Measurements from ENCODE around the gene PSMG2.
A peak's percentile ranks its signal among the peaks of the same experiment; 100 is the strongest.

Gene PSMG2

GRCh38 chr18:12692206-12692605, 10.6 kb upstream of the PSMG2 start:
- H3K36me3 ChIP-seq (ENCODE audit: control insufficient read depth, insufficient read depth, low read length), result peaks cover 2% of the 10 kb centered on the region

GRCh38 chr18:12694032-12694431, 8.8 kb upstream of the PSMG2 start:
- no peak overlapping the region for H3K9ac ChIP-seq (ENCODE audit: low read length)
- H3K4me3 ChIP-seq (ENCODE audit: low read length), result no peak overlapping the region
- H3K36me3 ChIP-seq (ENCODE audit: control insufficient read depth, insufficient read depth, low read length), result peaks cover 2% of the 10 kb centered on the region
- no peak overlapping the region for H3K27ac ChIP-seq (ENCODE audit: low read depth, low read length)
- H3K4me1 ChIP-seq (ENCODE audit: control insufficient read depth, insufficient read depth, low read length), result no peaks in the 10 kb centered on the region
- H3K27me3 ChIP-seq (ENCODE audit: control insufficient read depth, insufficient read depth, low read length), result no peaks in the 10 kb centered on the region

More at GRCh38 chr18:12692206-12692605, 10.6 kb upstream of the PSMG2 start:
- H3K27ac ChIP-seq (ENCODE audit: low read depth, low read length), result no peak overlapping the region
- H3K27me3 ChIP-seq (ENCODE audit: control insufficient read depth, insufficient read depth, low read length), result no peaks in the 10 kb centered on the region
- H3K4me1 ChIP-seq (ENCODE audit: control insufficient read depth, insufficient read depth, low read length), result no peaks in the 10 kb centered on the region
- H3K4me3 ChIP-seq (ENCODE audit: low read length), result no peak overlapping the region
- H3K9ac ChIP-seq (ENCODE audit: low read length), result no peak overlapping the region

GRCh38 chr18:12699747-12700146, 3.1 kb upstream of the PSMG2 start:
- no peaks in the 10 kb centered on the region for H3K27me3 ChIP-seq (ENCODE audit: control insufficient read depth, insufficient read depth, low read length)
- H3K27ac ChIP-seq (ENCODE audit: low read depth, low read length), result no peak overlapping the region
- no peak overlapping the region for H3K4me3 ChIP-seq (ENCODE audit: low read length)
- H3K9ac ChIP-seq (ENCODE audit: low read length), result no peak overlapping the region
- H3K4me1 ChIP-seq (ENCODE audit: control insufficient read depth, insufficient read depth, low read length), result peaks cover 14% of the 10 kb centered on the region
- peaks cover 2% of the 10 kb centered on the region for H3K36me3 ChIP-seq (ENCODE audit: control insufficient read depth, insufficient read depth, low read length)

- Histone ChIP-seq H3K27me3 (ENCODE audit: control insufficient read depth, insufficient read depth, low read length) (no peaks in the 10 kb centered on the region), H3K27ac (ENCODE audit: low read depth, low read length) (no peak overlapping the region), H3K36me3 (ENCODE audit: control insufficient read depth, insufficient read depth, low read length) (peaks cover 2% of the 10 kb centered on the region), H3K4me3 (ENCODE audit: low read length) (no peak overlapping the region), H3K4me1 (ENCODE audit: control insufficient read depth, insufficient read depth, low read length) (peaks cover 14% of the 10 kb centered on the region), H3K9ac (ENCODE audit: low read length) (no peak overlapping the region)
Observed at GRCh38 chr18:12701161-12701560, 1.7 kb upstream of the PSMG2 start.

- H3K27ac ChIP-seq (ENCODE audit: low read depth, low read length), result peak overlapping the region; percentile 99
- peaks cover 14% of the 10 kb centered on the region for H3K4me1 ChIP-seq (ENCODE audit: control insufficient read depth, insufficient read depth, low read length)
- peak overlapping the region; percentile 83 for H3K9ac ChIP-seq (ENCODE audit: low read length)
- H3K4me3 ChIP-seq (ENCODE audit: low read length), result peak overlapping the region; percentile 99
- peaks cover 7% of the 10 kb centered on the region for H3K36me3 ChIP-seq (ENCODE audit: control insufficient read depth, insufficient read depth, low read length)
- no peaks in the 10 kb centered on the region for H3K27me3 ChIP-seq (ENCODE audit: control insufficient read depth, insufficient read depth, low read length)
Observed at GRCh38 chr18:12703096-12703567, 290 bp downstream of the PSMG2 start.

GRCh38 chr18:12703664-12704063, 822 bp downstream of the PSMG2 start:
- no peaks in the 10 kb centered on the region for H3K27me3 ChIP-seq (ENCODE audit: control insufficient read depth, insufficient read depth, low read length)
- peak overlapping the region; percentile 99 for H3K27ac ChIP-seq (ENCODE audit: low read depth, low read length)
- H3K36me3 ChIP-seq (ENCODE audit: control insufficient read depth, insufficient read depth, low read length), result peaks cover 7% of the 10 kb centered on the region
- peak overlapping the region; percentile 99 for H3K4me3 ChIP-seq (ENCODE audit: low read length)
- peaks cover 14% of the 10 kb centered on the region for H3K4me1 ChIP-seq (ENCODE audit: control insufficient read depth, insufficient read depth, low read length)
- peak overlapping the region; percentile 83 for H3K9ac ChIP-seq (ENCODE audit: low read length)

GRCh38 chr18:12711446-12711845, 8.6 kb downstream of the PSMG2 start:
- H3K4me1 ChIP-seq (ENCODE audit: control insufficient read depth, insufficient read depth, low read length), result no peaks in the 10 kb centered on the region
- no peak overlapping the region for H3K4me3 ChIP-seq (ENCODE audit: low read length)
- no peaks in the 10 kb centered on the region for H3K27me3 ChIP-seq (ENCODE audit: control insufficient read depth, insufficient read depth, low read length)
- no peak overlapping the region for H3K27ac ChIP-seq (ENCODE audit: low read depth, low read length)
- no peak overlapping the region for H3K9ac ChIP-seq (ENCODE audit: low read length)
- peaks cover 13% of the 10 kb centered on the region for H3K36me3 ChIP-seq (ENCODE audit: control insufficient read depth, insufficient read depth, low read length)

- Histone ChIP-seq H3K27ac (ENCODE audit: low read depth, low read length) (no peak overlapping the region), H3K36me3 (ENCODE audit: control insufficient read depth, insufficient read depth, low read length) (peaks cover 11% of the 10 kb centered on the region), H3K27me3 (ENCODE audit: control insufficient read depth, insufficient read depth, low read length) (no peaks in the 10 kb centered on the region), H3K4me1 (ENCODE audit: control insufficient read depth, insufficient read depth, low read length) (no peaks in the 10 kb centered on the region), H3K4me3 (ENCODE audit: low read length) (no peak overlapping the region), H3K9ac (ENCODE audit: low read length) (no peak overlapping the region)
Observed at GRCh38 chr18:12721495-12722275, 18.8 kb downstream of the PSMG2 start.

- Histone ChIP-seq H3K27ac (ENCODE audit: low read depth, low read length) (no peak overlapping the region), H3K4me1 (ENCODE audit: control insufficient read depth, insufficient read depth, low read length) (no peaks in the 10 kb centered on the region), H3K36me3 (ENCODE audit: control insufficient read depth, insufficient read depth, low read length) (peaks cover 11% of the 10 kb centered on the region), H3K27me3 (ENCODE audit: control insufficient read depth, insufficient read depth, low read length) (no peaks in the 10 kb centered on the region), H3K4me3 (ENCODE audit: low read length) (no peak overlapping the region), H3K9ac (ENCODE audit: low read length) (no peak overlapping the region)
Observed at GRCh38 chr18:12722731-12723130, 19.9 kb downstream of the PSMG2 start.

- H3K4me1 ChIP-seq (ENCODE audit: control insufficient read depth, insufficient read depth, low read length), result no peaks in the 10 kb centered on the region
- H3K36me3 ChIP-seq (ENCODE audit: control insufficient read depth, insufficient read depth, low read length), result peaks cover 11% of the 10 kb centered on the region
- H3K27ac ChIP-seq (ENCODE audit: low read depth, low read length), result no peak overlapping the region
- no peaks in the 10 kb centered on the region for H3K27me3 ChIP-seq (ENCODE audit: control insufficient read depth, insufficient read depth, low read length)
- no peak overlapping the region for H3K9ac ChIP-seq (ENCODE audit: low read length)
- no peak overlapping the region for H3K4me3 ChIP-seq (ENCODE audit: low read length)
Observed at GRCh38 chr18:12726331-12726730, 23.5 kb downstream of the PSMG2 start.

- no peaks in the 10 kb centered on the region for H3K27me3 ChIP-seq (ENCODE audit: control insufficient read depth, insufficient read depth, low read length)
- peaks cover 8% of the 10 kb centered on the region for H3K36me3 ChIP-seq (ENCODE audit: control insufficient read depth, insufficient read depth, low read length)
- H3K9ac ChIP-seq (ENCODE audit: low read length), result no peak overlapping the region
- H3K4me3 ChIP-seq (ENCODE audit: low read length), result no peak overlapping the region
- H3K4me1 ChIP-seq (ENCODE audit: control insufficient read depth, insufficient read depth, low read length), result no peaks in the 10 kb centered on the region
- no peak overlapping the region for H3K27ac ChIP-seq (ENCODE audit: low read depth, low read length)
Observed at GRCh38 chr18:12726774-12727550, 24.1 kb downstream of the PSMG2 start.

GRCh38 chr18:12737243-12737902, 34.5 kb downstream of the PSMG2 start:
- H3K4me1 ChIP-seq (ENCODE audit: control insufficient read depth, insufficient read depth, low read length), result no peaks in the 10 kb centered on the region
- no peak overlapping the region for H3K9ac ChIP-seq (ENCODE audit: low read length)
- no peaks in the 10 kb centered on the region for H3K27me3 ChIP-seq (ENCODE audit: control insufficient read depth, insufficient read depth, low read length)
- H3K36me3 ChIP-seq (ENCODE audit: control insufficient read depth, insufficient read depth, low read length), result no peaks in the 10 kb centered on the region
- H3K4me3 ChIP-seq (ENCODE audit: low read length), result no peak overlapping the region
- H3K27ac ChIP-seq (ENCODE audit: low read depth, low read length), result no peak overlapping the region
